ENCODE data around the gene MARK3.

MARK3 gene

DNA sequence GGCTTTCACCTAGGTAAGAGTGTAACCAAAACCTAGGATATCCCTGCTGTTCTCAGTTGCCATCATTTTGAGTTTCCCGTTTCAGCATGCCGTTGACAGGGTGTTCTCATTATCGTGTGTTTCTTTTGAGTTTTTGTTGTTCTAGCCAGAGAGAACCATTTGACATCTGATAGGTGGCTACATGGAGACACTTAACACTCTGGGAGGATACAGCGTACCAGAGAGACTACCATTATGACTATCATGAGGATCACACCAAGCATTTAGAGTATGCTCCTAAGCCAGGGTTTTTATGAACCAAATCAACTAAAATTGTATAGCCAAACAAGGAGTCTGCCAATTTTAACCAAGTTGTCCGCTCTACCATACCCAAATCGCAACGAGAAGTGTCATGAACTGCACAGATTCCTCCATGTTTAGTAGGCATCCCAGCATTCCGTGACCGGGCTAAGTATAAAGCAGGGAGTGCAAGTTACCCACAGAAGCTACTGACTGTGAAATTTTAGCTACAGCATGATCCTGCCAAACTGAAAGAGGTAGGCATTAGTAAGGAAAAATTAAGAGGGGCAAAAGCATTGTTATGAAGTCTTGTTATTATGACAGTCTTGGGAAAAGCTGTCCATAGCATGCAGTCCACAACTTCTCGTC, 48.8 kb downstream of the MARK3 start:
- H3K4me3 ChIP-seq (ENCODE audit: low read depth, low read length) = no peak overlapping the region

DNA sequence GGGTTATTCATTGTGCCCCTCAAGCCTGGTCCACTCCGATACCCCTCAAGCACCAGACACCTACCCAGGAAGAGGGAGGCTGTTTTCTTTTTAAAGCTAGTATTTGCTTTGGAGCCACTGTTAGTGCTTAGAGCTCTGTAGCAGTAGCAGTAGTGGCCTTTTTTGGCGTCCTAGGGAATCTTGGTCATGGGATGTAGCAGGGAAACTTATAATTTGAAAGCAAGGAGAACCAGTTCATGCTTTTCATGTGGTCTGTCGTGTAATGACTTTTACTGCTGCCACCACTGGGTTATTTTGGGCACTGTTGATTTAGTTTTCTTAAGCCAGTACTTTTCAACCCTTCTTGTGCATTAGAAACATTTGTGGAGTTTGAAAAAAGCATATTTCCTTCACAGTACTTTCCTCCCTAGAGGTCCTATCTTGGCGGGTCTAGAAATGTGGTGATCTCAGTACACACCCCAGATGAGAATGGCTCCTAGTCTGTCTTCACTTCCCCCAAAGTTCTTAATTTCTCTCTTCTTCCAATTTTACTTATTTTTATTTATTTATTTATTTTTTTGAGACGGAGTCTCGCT, 49.7 kb downstream of the MARK3 start:
- H3K4me3 ChIP-seq (ENCODE audit: low read depth, low read length) = no peak overlapping the region

DNA sequence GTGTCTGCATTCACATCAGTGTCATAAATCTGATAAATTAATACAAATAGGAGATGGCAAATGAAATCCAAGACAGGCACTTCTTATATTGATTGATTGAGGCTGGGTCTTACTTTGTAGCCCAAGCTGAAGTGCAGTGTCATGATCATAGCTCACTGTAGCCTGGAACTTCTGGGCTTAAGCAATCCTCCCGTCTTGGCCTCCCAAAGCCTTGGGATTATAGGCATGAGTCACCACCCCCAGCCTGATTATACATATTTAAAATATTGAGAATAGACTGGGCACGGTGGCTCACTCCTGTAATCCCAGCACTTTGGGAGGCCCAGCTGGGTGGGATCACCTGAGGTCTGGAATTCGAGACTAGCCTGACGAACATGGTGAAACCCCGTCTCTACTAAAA, 51.3 kb downstream of the MARK3 start:
- H3K4me3 ChIP-seq (ENCODE audit: low read depth, low read length) = no peak overlapping the region

DNA sequence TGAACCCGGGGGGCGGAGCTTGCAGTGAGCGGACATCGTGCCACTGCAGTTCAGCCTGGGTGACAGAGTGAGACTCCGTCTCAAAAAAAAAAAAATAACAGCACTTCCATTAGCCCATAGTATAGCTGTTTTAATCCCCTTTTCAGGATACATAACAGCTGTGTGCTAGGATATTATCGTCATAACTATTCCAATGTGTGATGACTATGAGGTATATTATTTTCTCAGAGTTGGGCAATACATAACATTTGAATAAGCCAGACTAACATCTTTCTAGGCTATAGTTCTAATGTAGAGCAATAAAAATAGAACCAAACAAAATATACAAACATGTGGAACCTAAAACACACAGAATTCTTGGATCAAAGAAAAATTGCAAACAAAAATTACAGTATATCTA, 57.1 kb downstream of the MARK3 start:
- H3K4me3 ChIP-seq (ENCODE audit: low read depth, low read length) = no peak overlapping the region

GRCh38 chr14:103443111-103443510, 57.9 kb downstream of the MARK3 start:
- H3K4me3 ChIP-seq (ENCODE audit: low read depth, low read length) = no peak overlapping the region

- no peak overlapping the region for H3K4me3 ChIP-seq (ENCODE audit: low read depth, low read length)
Measured at GRCh38 chr14:103444837-103445524, 59.8 kb downstream of the MARK3 start.

GRCh38 chr14:103445806-103446205, 60.6 kb downstream of the MARK3 start:
- no peak overlapping the region for H3K4me3 ChIP-seq (ENCODE audit: low read depth, low read length)

DNA sequence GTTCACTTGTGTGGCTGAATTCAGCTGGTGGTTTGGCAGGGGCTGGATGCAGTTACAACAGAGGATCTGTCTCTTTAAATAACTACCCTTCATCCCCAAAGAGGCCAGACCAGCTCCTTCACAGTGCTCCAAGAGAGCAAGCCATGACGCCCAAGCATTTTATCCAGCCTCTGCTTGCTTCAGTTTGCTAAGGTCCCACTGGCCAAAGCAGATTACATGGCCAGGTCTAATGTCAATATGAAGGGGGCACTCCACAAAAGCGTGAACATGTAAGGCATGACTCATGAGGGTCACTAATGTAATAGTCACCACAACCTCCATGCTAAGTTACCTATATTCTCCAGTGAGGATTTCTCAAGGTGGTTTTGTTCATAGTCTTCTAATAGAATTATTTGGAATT, 62.9 kb downstream of the MARK3 start:
- H3K4me3 ChIP-seq (ENCODE audit: low read depth, low read length) = no peak overlapping the region

DNA sequence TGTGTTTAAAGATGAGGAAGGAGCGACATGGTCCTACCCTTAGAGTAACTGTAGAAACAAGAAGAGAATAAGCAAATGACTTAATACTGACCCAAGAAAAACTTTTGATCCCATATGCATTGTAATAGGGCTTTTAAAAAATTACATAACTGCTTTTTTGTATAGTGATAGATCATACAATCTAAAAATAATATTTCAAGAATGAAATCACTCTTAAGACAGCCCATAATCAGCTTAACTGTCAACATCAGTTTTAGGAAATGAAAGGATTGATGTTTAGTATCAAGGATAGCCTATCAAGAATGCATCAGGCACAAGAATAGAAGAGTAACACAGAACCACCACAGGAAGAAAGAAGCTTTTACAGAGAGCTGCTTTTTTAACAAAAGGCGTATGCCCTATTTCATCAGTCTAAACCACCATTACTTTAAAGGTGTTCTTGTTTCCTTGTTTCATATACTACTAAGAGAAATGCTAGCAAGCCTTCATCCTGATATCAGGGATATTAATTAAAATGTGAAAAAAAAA, 64.5 kb downstream of the MARK3 start:
- no peak overlapping the region for H3K4me3 ChIP-seq (ENCODE audit: low read depth, low read length)

DNA sequence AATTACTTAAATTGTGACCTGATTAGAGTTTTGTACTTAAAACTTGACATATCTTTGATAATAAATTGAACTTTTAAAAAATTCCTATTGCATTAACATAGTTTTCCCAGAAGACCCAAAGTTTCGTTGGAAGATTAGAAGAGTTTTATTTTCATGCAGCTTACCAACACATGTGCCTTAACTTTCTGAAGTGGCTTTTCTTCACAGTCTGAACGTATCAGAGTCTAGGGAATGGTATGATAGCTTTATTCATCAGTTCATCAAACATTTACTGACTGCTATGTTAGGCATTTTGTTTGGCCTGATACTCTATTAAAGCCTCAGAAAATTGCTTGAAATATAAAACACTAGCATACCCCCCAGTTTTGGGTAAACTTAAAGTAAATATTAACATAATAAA, 65.2 kb downstream of the MARK3 start:
- H3K4me3 ChIP-seq (ENCODE audit: low read depth, low read length) = no peak overlapping the region

GRCh38 chr14:103451401-103451800, 66.2 kb downstream of the MARK3 start:
- no peak overlapping the region for H3K4me3 ChIP-seq (ENCODE audit: low read depth, low read length)

GRCh38 chr14:103453791-103454190, 68.6 kb downstream of the MARK3 start:
- H3K4me3 ChIP-seq (ENCODE audit: low read depth, low read length) = no peak overlapping the region

GRCh38 chr14:103456167-103456835, 71.1 kb downstream of the MARK3 start:
- no peak overlapping the region for H3K4me3 ChIP-seq (ENCODE audit: low read depth, low read length)

DNA sequence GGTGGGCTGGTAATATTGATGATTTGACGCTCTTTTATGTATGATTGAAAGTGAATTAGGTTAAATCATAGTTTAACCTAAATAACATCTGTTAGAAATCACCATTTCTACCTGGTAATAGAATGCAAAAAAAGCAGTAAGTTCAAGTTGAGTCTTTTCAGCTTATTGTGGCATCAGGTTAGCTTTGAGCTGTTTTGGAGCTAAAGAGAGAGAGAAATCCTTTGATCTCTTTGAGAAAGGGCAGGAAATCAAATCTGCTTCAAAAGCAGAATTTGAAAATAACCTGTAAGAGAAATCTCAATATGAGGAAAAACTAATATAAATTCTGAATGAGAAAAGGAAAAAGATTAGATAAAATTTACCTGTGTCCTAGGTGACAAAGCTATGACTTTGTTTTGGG, 75.2 kb downstream of the MARK3 start:
- H3K4me3 ChIP-seq (ENCODE audit: low read depth, low read length) = no peak overlapping the region

DNA sequence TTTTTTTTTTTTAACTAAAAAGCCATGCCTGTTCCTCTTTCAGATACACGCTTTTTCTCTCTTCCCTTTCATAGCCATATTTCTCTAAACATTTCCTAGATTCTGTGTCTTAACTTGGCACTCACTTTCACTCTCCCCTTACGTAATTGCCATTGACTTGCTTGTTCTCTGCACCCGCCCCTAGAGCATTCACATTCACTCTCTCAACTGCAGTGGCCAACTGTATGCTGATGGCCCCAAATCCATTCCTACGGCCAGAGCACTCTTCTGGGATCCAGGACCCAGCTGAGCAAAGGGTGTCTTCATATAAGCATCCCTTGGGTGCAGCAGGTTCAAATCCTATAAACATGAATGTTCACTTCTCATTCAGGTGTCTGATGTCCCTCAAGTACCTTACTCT, 77.9 kb downstream of the MARK3 start:
- no peak overlapping the region for H3K4me3 ChIP-seq (ENCODE audit: low read depth, low read length)

- no peak overlapping the region for H3K4me3 ChIP-seq (ENCODE audit: low read depth, low read length)
Measured at GRCh38 chr14:103463851-103464250, 78.6 kb downstream of the MARK3 start.

DNA sequence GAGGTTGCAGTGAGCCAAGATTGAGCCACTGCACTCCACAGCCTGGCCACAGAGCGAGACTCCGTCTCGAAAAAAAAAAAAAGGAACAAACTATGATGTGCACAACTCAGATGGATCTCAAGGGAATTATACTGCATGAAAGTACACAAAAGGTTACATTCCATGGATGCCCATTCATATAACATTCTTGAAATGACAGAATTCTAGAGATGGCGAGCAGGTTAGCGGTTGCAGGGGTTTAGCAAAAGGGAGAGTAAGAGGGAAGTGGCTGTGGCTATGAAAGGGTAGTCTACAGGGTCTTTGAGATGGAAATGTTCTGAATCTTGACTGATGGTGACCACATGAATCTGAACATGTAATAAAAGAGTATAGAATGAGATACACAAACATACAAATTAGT, 87.7 kb downstream of the MARK3 start:
- no peak overlapping the region for H3K4me3 ChIP-seq (ENCODE audit: low read depth, low read length)

GRCh38 chr14:103474893-103475292, 89.7 kb downstream of the MARK3 start:
- no peak overlapping the region for H3K4me3 ChIP-seq (ENCODE audit: low read depth, low read length)

GRCh38 chr14:103476065-103476464, 90.8 kb downstream of the MARK3 start:
- no peak overlapping the region for H3K4me3 ChIP-seq (ENCODE audit: low read depth, low read length)

GRCh38 chr14:103476631-103477030, 91.4 kb downstream of the MARK3 start:
- no peak overlapping the region for H3K4me3 ChIP-seq (ENCODE audit: low read depth, low read length)

GRCh38 chr14:103480595-103480994, 95.4 kb downstream of the MARK3 start:
- H3K4me3 ChIP-seq (ENCODE audit: low read depth, low read length) = no peak overlapping the region

- no peak overlapping the region for H3K4me3 ChIP-seq (ENCODE audit: low read depth, low read length)
Measured at GRCh38 chr14:103483600-103483999, 98.4 kb downstream of the MARK3 start.
